Right cardiac atrium (tissue), 5 donors: ENCODE data around the gene MKS1. TPM values are rescaled to one million over a fixed set of nuclear protein-coding genes. Genes with fewer than 3 reads are reported as not detected.
A peak's percentile ranks its signal among the peaks of the same experiment; 100 is the strongest.

ENCODE experiments used
- ATAC-seq, 2 donors: fragments of 200-7000 bp; cut with Tn5 transposase; one replicate each; pipeline versions ENCODE4 v1.8.0 to v1.9.1; 2020; ENCODE audit warnings: moderate library complexity in 2 of 2, mild to moderate bottlenecking in 1 of 2
- DNase-seq, 3 donors: peaks; one replicate each; pipeline ENCODE4 v3.0.0-alpha.2; 2020
- H3K27ac ChIP-seq: one replicate; pipeline ENCODE4 v1.5.1; 2013; ENCODE audit warnings: mild to moderate bottlenecking, low read length, control low read depth, moderate library complexity
- H3K27me3 ChIP-seq: one replicate; pipeline ENCODE4 v1.6.1; 2013; ENCODE audit not compliant: control insufficient read depth, insufficient read depth
- H3K4me1 ChIP-seq: one replicate; pipeline ENCODE4 v1.6.1; 2013; ENCODE audit warnings: low read length; ENCODE audit not compliant: control insufficient read depth, insufficient read depth
- H3K4me3 ChIP-seq: one replicate; pipeline ENCODE4 v1.5.1; 2013; ENCODE audit warnings: low read length, control low read depth
- H3K9me3 ChIP-seq: one replicate; pipeline ENCODE4 v1.6.1; 2013; ENCODE audit warnings: low read length; ENCODE audit not compliant: control insufficient read depth
- WGBS: extraction: QIAGEN DNeasy Blood & Tissue Kit; methylation state at CpG from one replicate; pipeline ENCODE4 v1.1.7; 2013; 5-methylcytosine and 5-hydroxymethylcytosine counted together
- intact Hi-C, 4 donors: fragments of 100-400 bp; cut with DNase I; formaldehyde crosslinking; loops; one replicate each; pipeline versions ENCODE4 v1.11.0 to v1.14.0; 2022 to 2023
- polyA plus RNA-seq: library from polyadenylated mRNA; stranded (reverse); fragments of 200-250 nt; gene quantifications from one replicate; pipeline ENCODE4 v1.2.3, GENCODE V29; 2013
- total RNA-seq, 4 donors: library from RNA; stranded (reverse); fragmentation: NEBNext Ultra II Directional; extraction: Animal tissue kit (Norgen Biotek cat#: 25700); gene quantifications; one replicate each; pipeline ENCODE4 v1.2.1, GENCODE V29; 2021
- donor health status: healthy with polysubstance abuse.
- donor health status: DM: no; HTN: yes; CAD: no.
- donor health status: DM: no; HTN: no; CAD: no.
- donor health status: DM: no; HTN: yes; CAD: no; lungs with severe emphysema.
- donor health status: DM: yes; HTN: yes; CAD: no.

MKS1 gene
- total and polyA plus RNA-seq, 5 donors = 5.6 to 11.4 (median 6.9) TPM

DNA sequence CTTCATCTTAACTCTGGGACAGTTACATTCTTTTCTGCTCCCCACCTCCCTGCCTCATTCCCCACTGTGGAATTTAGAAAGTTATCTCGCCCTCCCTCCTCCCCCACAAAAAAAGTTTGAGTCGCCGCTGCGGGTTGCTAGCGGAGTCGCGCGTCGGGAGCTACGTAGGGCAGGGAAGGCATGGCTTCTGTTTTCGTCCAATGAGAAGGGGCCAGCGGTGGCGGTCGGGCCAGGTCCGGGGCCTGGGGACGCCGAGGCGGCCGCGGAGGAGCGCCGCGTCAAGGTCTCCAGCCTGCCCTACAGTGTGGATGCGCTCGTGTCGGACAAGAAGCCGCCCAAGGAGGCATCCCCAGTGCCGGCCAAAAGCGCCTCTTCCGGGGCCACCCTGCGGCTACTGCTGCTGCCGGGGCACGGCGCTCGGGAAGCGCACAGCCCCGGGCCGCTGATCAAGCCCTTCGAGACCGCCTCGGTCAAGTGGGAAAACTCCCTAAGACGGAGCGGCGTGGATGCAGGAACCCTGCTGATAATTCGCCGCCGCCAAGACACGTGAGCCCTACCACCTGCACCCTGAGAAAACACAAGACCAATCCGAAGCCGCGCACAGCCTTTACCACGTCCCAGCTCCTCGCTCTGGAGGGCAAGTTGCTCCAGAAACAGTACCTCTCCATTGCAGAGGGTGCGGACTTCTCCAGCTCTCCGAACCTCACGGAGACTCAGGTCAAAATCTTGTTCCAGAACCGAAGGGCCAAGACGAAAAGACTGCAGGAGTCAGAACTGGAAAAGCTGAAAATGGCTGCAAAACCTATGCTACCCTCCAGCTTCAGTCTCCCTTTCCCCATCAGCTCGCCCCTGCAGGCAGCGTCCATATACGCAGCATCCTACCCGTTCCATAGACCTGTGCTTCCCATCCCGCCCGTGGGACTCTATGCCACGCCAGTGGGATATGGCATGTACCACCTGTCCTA lies 61.9 kb downstream of the MKS1 start:
- WGBS = 2% methylated on average over 65 of the region's 65 CpGs
- H3K27ac ChIP-seq = no peak overlapping the region
- DNase-seq = peak; percentile 33 to 62 (median 58)

More for the DNA sequence above, 61.9 kb downstream of the MKS1 start:
- H3K27me3 ChIP-seq = peaks cover 4% of the 10 kb centered on the region
- no peaks in the 10 kb centered on the region for H3K4me1 ChIP-seq
- no peaks in the 10 kb centered on the region for H3K9me3 ChIP-seq
- ATAC-seq = peak; percentile 85 to 90
- intact Hi-C loops = no loop called here
- H3K4me3 ChIP-seq = peak overlapping the region; percentile 33

Other genes with a start within 250 kb of the MKS1 start
- 10 to 100 TPM; 67.4 to 74.6 (median 68.5) TPM for gene VEZF1, start 231.0 kb downstream of the MKS1 start, total RNA-seq
- gene VEZF1, start 231.0 kb downstream of the MKS1 start, polyA plus RNA-seq = 20.0 TPM
- 100 to 1,000 TPM in 3 of 4 donors, 10 to 100 TPM in 1; 97.9 to 132 (median 126) TPM for gene SRSF1, start 212.0 kb downstream of the MKS1 start, total RNA-seq
- gene SRSF1, start 212.0 kb downstream of the MKS1 start, polyA plus RNA-seq = 58.9 TPM
- gene DYNLL2, start 135.8 kb downstream of the MKS1 start, total RNA-seq = 10 to 100 TPM; 58.1 to 73.0 (median 67.4) TPM
- 73.4 TPM for gene DYNLL2, start 135.8 kb downstream of the MKS1 start, polyA plus RNA-seq
- not detected for gene OR4D1, start 70.9 kb downstream of the MKS1 start, total RNA-seq
- not detected for gene OR4D1, start 70.9 kb downstream of the MKS1 start, polyA plus RNA-seq
- gene OR4D2, start 52.3 kb downstream of the MKS1 start, total RNA-seq = not detected
- gene OR4D2, start 52.3 kb downstream of the MKS1 start, polyA plus RNA-seq = not detected
- not detected for gene EPX, start 26.5 kb downstream of the MKS1 start, total RNA-seq
- not detected for gene EPX, start 26.5 kb downstream of the MKS1 start, polyA plus RNA-seq
- gene LPO, start 19.3 kb upstream of the MKS1 start, total RNA-seq = not detected
- gene LPO, start 19.3 kb upstream of the MKS1 start, polyA plus RNA-seq = 0.29 TPM
- under 1 TPM; 0.06 to 0.50 (median 0.23) TPM for gene MPO, start 61.7 kb upstream of the MKS1 start, total RNA-seq
- gene MPO, start 61.7 kb upstream of the MKS1 start, polyA plus RNA-seq = 0.07 TPM
- 10 to 100 TPM in 3 of 4 donors, 1 to 10 TPM in 1; 7.0 to 21.5 (median 19.2) TPM for gene TSPOAP1, start 109.5 kb upstream of the MKS1 start, total RNA-seq
- 13.0 TPM for gene TSPOAP1, start 109.5 kb upstream of the MKS1 start, polyA plus RNA-seq
- gene SUPT4H1, start 132.9 kb upstream of the MKS1 start, total RNA-seq = 10 to 100 TPM; 51.9 to 65.6 (median 61.6) TPM
- 69.3 TPM for gene SUPT4H1, start 132.9 kb upstream of the MKS1 start, polyA plus RNA-seq
- gene RNF43, start 198.3 kb upstream of the MKS1 start, total RNA-seq = 1 to 10 TPM; 2.0 to 8.1 (median 4.3) TPM
- gene RNF43, start 198.3 kb upstream of the MKS1 start, polyA plus RNA-seq = 3.7 TPM